Suprapubic skin (tissue), 4 donors: Measurements from ENCODE around the gene SORCS2.

Source experiments
- EP300 ChIP-seq: sonication (generic); formaldehyde crosslinking; IDR thresholded peaks from one replicate; pipeline ENCODE4 v1.6.1; 2017; ENCODE audit warnings: antibody characterized with exemption
- POLR2A ChIP-seq, 2 donors: fragments of 450-650 bp; IDR thresholded peaks; one replicate each; pipeline ENCODE4 v1.6.1; 2017; ENCODE audit warnings: antibody characterized with exemption in 2 of 2, mild to moderate bottlenecking in 2 of 2, moderate library complexity in 2 of 2
- POLR2AphosphoS5 ChIP-seq, 3 donors: sonication (generic); formaldehyde crosslinking; IDR thresholded peaks; one replicate each; pipeline ENCODE4 v1.6.1; 2017; ENCODE audit warnings: antibody characterized with exemption in 3 of 3
- TF ChIP-seq, protein P1 (sequence below), 2 donors: fragments of 200-600 bp in 1 of 2; fragments of 450-650 bp in 1 of 2; sonication (generic) in 1 of 2; IDR thresholded peaks; one replicate each; pipeline ENCODE4 v1.5.1; 2016 to 2019; ENCODE audit warnings: antibody characterized with exemption in 2 of 2, mild to moderate bottlenecking in 1 of 2, moderate library complexity in 1 of 2

DNA sequence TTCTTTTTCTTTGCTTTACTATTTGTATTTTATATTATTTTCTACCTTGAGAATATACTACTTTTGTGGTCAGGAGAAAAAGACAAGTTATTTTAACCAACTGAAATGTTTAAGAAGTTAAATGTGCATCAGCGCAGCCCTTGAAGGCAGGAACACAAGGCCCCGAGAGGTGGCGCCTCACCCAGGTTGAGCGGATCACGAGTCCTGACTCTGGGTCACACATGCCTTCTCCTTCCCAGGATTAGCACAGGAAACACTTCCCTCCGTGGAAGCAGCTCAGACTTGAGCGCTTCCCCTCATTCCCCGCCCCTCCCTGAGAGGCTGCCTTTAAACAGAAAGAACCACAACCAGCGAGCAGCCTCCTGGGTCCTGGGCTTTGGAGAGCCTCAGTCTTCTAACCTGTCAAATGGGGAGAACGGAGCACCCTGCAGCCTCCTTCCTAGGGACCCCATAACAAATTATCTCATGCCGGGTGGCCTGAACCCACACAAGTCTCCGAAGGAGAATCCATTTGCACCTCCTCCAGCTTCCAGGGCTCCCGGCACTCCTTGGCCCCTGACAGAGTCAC, 529.7 kb downstream of the SORCS2 start:
- TF ChIP-seq EP300, result no peak
- TF ChIP-seq, protein P1, sequence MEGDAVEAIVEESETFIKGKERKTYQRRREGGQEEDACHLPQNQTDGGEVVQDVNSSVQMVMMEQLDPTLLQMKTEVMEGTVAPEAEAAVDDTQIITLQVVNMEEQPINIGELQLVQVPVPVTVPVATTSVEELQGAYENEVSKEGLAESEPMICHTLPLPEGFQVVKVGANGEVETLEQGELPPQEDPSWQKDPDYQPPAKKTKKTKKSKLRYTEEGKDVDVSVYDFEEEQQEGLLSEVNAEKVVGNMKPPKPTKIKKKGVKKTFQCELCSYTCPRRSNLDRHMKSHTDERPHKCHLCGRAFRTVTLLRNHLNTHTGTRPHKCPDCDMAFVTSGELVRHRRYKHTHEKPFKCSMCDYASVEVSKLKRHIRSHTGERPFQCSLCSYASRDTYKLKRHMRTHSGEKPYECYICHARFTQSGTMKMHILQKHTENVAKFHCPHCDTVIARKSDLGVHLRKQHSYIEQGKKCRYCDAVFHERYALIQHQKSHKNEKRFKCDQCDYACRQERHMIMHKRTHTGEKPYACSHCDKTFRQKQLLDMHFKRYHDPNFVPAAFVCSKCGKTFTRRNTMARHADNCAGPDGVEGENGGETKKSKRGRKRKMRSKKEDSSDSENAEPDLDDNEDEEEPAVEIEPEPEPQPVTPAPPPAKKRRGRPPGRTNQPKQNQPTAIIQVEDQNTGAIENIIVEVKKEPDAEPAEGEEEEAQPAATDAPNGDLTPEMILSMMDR (IDR thresholded peaks at IDR 0.05), result no peak
- TF ChIP-seq POLR2AphosphoS5 (IDR thresholded peaks at IDR 0.05), result no peak
- no peak for TF ChIP-seq POLR2A (IDR thresholded peaks at IDR 0.05)
